ENCODE measurements around the gene CALML3. TPM values are rescaled to one million over a fixed set of nuclear protein-coding genes. Genes with fewer than 3 reads are reported as not detected.

Gene CALML3
- total and polyA plus RNA-seq, 2 of the 13 experiments (the other 11 are each of a cell fraction or from before 2014, with no cell fraction given) = not detected

- no peak for TF ChIP-seq GABPA (IDR thresholded peaks at IDR 0.05; ENCODE audit: low read depth, low read length)
- TF ChIP-seq GABPA (CRISPR knock-in tag; IDR thresholded peaks at IDR 0.05; ENCODE audit: low read depth) = peak; percentile 23; the same call in 1 of the 2 replicates
- TF ChIP-seq ZNF674 (CRISPR knock-in tag; IDR thresholded peaks at IDR 0.05; ENCODE audit: low read depth) = no peak
- peak; percentile 42; the same call in 1 of the 2 replicates for TF ChIP-seq TFDP2 (CRISPR knock-in tag; IDR thresholded peaks at IDR 0.05)
- no peak for TF ChIP-seq ZNF652 (CRISPR knock-in tag; IDR thresholded peaks at IDR 0.05; ENCODE audit: borderline replicate concordance, low read depth)
- TF ChIP-seq, protein P1, sequence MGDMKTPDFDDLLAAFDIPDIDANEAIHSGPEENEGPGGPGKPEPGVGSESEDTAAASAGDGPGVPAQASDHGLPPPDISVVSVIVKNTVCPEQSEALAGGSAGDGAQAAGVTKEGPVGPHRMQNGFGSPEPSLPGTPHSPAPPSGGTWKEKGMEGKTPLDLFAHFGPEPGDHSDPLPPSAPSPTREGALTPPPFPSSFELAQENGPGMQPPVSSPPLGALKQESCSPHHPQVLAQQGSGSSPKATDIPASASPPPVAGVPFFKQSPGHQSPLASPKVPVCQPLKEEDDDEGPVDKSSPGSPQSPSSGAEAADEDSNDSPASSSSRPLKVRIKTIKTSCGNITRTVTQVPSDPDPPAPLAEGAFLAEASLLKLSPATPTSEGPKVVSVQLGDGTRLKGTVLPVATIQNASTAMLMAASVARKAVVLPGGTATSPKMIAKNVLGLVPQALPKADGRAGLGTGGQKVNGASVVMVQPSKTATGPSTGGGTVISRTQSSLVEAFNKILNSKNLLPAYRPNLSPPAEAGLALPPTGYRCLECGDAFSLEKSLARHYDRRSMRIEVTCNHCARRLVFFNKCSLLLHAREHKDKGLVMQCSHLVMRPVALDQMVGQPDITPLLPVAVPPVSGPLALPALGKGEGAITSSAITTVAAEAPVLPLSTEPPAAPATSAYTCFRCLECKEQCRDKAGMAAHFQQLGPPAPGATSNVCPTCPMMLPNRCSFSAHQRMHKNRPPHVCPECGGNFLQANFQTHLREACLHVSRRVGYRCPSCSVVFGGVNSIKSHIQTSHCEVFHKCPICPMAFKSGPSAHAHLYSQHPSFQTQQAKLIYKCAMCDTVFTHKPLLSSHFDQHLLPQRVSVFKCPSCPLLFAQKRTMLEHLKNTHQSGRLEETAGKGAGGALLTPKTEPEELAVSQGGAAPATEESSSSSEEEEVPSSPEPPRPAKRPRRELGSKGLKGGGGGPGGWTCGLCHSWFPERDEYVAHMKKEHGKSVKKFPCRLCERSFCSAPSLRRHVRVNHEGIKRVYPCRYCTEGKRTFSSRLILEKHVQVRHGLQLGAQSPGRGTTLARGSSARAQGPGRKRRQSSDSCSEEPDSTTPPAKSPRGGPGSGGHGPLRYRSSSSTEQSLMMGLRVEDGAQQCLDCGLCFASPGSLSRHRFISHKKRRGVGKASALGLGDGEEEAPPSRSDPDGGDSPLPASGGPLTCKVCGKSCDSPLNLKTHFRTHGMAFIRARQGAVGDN (CRISPR knock-in tag; IDR thresholded peaks at IDR 0.05) = peak; percentile 47
- TF ChIP-seq CEBPG (CRISPR knock-in tag; IDR thresholded peaks at IDR 0.05) = 0 out of 2 replicates have a peak, but pooled peaks have one; percentile 15
- TF ChIP-seq IKZF4 (CRISPR knock-in tag; IDR thresholded peaks at IDR 0.05; ENCODE audit: borderline replicate concordance, low read depth, not compliant biosample characterization) = no peak
- TF ChIP-seq, protein P2, sequence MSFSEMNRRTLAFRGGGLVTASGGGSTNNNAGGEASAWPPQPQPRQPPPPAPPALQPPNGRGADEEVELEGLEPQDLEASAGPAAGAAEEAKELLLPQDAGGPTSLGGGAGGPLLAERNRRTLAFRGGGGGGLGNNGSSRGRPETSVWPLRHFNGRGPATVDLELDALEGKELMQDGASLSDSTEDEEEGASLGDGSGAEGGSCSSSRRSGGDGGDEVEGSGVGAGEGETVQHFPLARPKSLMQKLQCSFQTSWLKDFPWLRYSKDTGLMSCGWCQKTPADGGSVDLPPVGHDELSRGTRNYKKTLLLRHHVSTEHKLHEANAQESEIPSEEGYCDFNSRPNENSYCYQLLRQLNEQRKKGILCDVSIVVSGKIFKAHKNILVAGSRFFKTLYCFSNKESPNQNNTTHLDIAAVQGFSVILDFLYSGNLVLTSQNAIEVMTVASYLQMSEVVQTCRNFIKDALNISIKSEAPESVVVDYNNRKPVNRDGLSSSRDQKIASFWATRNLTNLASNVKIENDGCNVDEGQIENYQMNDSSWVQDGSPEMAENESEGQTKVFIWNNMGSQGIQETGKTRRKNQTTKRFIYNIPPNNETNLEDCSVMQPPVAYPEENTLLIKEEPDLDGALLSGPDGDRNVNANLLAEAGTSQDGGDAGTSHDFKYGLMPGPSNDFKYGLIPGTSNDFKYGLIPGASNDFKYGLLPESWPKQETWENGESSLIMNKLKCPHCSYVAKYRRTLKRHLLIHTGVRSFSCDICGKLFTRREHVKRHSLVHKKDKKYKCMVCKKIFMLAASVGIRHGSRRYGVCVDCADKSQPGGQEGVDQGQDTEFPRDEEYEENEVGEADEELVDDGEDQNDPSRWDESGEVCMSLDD (CRISPR knock-in tag; IDR thresholded peaks at IDR 0.05; ENCODE audit: borderline replicate concordance) = no peak
- no peak for TF ChIP-seq SP140L (CRISPR knock-in tag; IDR thresholded peaks at IDR 0.05; ENCODE audit: borderline replicate concordance)
- no peak for TF ChIP-seq ARHGAP35 (CRISPR knock-in tag; IDR thresholded peaks at IDR 0.05; ENCODE audit: borderline replicate concordance)
- no peak for TF ChIP-seq ZNF564 (CRISPR knock-in tag; IDR thresholded peaks at IDR 0.05)
- TF ChIP-seq MYC (CRISPR knock-in tag; IDR thresholded peaks at IDR 0.05; ENCODE audit: borderline replicate concordance) = 0 out of 2 replicates have a peak, but pooled peaks have one; percentile 15
- TF ChIP-seq ATF4 (CRISPR knock-in tag; IDR thresholded peaks at IDR 0.05) = no peak
- no peak for TF ChIP-seq CHD4 (IDR thresholded peaks at IDR 0.05; ENCODE audit: borderline replicate concordance, low read length)
- TF ChIP-seq SOX13 (IDR thresholded peaks at IDR 0.05) = no peak
- TF ChIP-seq SOX13 (CRISPR knock-in tag; conservative IDR thresholded peaks at IDR 0.05 in 1 of 2, IDR thresholded peaks at IDR 0.05 in 1 of 2) = no peak
Measured at GRCh38 chr10:5488272-5489161, 36.2 kb upstream of the CALML3 start (continued).

Measured in HepG2 (cell line).